Measurements from ENCODE around the gene AGPAT4. TPM values are rescaled to one million over a fixed set of nuclear protein-coding genes. Genes with fewer than 3 reads are reported as not detected.

Gene AGPAT4
- total RNA-seq, 1 donor from 2014 or later, result 23.7 TPM

GRCh38 chr6:161261325-161261724 is 12.5 kb downstream of the AGPAT4 start:
- H3K9me3 Mint-ChIP-seq, result no peaks in the 10 kb centered on the region
- TF ChIP-seq, protein P1, sequence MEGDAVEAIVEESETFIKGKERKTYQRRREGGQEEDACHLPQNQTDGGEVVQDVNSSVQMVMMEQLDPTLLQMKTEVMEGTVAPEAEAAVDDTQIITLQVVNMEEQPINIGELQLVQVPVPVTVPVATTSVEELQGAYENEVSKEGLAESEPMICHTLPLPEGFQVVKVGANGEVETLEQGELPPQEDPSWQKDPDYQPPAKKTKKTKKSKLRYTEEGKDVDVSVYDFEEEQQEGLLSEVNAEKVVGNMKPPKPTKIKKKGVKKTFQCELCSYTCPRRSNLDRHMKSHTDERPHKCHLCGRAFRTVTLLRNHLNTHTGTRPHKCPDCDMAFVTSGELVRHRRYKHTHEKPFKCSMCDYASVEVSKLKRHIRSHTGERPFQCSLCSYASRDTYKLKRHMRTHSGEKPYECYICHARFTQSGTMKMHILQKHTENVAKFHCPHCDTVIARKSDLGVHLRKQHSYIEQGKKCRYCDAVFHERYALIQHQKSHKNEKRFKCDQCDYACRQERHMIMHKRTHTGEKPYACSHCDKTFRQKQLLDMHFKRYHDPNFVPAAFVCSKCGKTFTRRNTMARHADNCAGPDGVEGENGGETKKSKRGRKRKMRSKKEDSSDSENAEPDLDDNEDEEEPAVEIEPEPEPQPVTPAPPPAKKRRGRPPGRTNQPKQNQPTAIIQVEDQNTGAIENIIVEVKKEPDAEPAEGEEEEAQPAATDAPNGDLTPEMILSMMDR (IDR thresholded peaks at IDR 0.05; ENCODE audit: unreplicated experiment), result no peak
- no peak overlapping the region for H3K4me3 Mint-ChIP-seq
- DNase-seq (ENCODE audit: low spot score in 2 of 2, unreplicated experiment in 2 of 2), result no peak
- H3K4me1 Mint-ChIP-seq, result peaks cover 5% of the 10 kb centered on the region
- no peaks in the 10 kb centered on the region for H3K27me3 Mint-ChIP-seq (ENCODE audit: low read depth)
- H3K36me3 Mint-ChIP-seq, result peaks cover 12% of the 10 kb centered on the region
- H3K27ac Mint-ChIP-seq, result no peak overlapping the region

GRCh38 chr6:161259302-161259701 is 14.6 kb downstream of the AGPAT4 start:
- peaks cover 12% of the 10 kb centered on the region for H3K36me3 Mint-ChIP-seq
- no peaks in the 10 kb centered on the region for H3K9me3 Mint-ChIP-seq
- H3K4me3 Mint-ChIP-seq, result no peak overlapping the region
- H3K27ac Mint-ChIP-seq, result no peak overlapping the region
- H3K27me3 Mint-ChIP-seq (ENCODE audit: low read depth), result no peaks in the 10 kb centered on the region
- DNase-seq (ENCODE audit: low spot score in 2 of 2, unreplicated experiment in 2 of 2), result no peak
- TF ChIP-seq, protein P1 (IDR thresholded peaks at IDR 0.05; ENCODE audit: unreplicated experiment), result no peak
- peaks cover 14% of the 10 kb centered on the region for H3K4me1 Mint-ChIP-seq

DNA sequence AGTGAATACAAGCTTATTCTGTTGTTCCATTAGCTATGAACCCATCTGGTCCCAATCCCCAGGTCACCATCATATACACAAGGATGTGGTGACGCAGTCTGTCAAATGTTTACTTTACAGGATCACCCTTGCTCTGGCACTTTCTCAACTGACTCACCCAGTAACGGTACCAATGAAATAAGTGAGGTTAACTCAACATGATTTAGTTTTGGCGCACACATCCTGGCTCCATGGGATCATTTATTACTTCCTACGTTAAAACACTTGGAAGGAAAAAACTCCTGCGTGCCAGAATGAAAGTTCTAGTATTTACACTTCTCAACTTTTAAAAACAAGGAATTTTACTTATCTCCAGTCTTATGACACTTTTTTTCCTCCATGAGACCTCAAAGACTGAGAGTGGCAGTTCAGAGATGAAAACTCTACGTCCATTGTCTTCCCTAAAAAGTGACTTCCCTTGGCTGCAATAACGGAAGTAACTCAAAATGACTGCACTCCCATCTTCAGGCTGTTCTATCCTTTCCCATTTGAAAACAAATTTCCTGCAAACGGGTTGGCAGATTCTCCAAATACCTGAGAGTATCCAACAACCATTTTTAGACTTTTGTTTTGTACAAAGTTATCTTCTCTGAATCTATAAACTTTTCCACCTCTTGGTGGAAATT is 15.9 kb downstream of the AGPAT4 start:
- DNase-seq (ENCODE audit: low spot score in 2 of 2, unreplicated experiment in 2 of 2), result no peak
- Mint-ChIP-seq H3K9me3 (no peaks in the 10 kb centered on the region), H3K4me3 (no peak overlapping the region), H3K36me3 (peaks cover 10% of the 10 kb centered on the region), H3K27ac (no peak overlapping the region), H3K4me1 (peaks cover 14% of the 10 kb centered on the region), H3K27me3 (ENCODE audit: low read depth) (no peaks in the 10 kb centered on the region)
- TF ChIP-seq, protein P1 (IDR thresholded peaks at IDR 0.05; ENCODE audit: unreplicated experiment), result no peak

DNA sequence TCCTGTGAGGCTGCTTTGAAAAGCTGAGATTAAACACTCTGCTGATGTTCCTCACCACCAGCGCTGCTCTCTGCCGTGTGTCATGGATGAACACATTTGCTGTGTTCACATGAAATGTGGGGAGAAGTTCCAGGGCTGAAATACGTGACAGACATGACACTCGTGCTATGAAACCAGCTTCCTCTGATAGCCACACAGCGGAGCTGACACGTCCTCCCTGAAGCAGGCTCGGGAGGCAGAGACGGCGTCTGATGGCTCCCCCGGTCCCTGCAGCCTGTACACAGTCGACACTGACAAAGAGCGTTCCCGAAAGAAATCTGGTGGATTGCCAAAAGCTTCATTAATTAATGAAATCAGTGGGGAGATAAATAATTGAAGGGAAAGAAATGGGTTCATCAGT is 17.5 kb downstream of the AGPAT4 start:
- Mint-ChIP-seq H3K36me3 (peaks cover 7% of the 10 kb centered on the region), H3K4me1 (peaks cover 14% of the 10 kb centered on the region), H3K27ac (peak overlapping the region; percentile 50), H3K4me3 (no peak overlapping the region), H3K27me3 (ENCODE audit: low read depth) (no peaks in the 10 kb centered on the region), H3K9me3 (no peaks in the 10 kb centered on the region)
- no peak for DNase-seq (ENCODE audit: low spot score in 2 of 2, unreplicated experiment in 2 of 2)
- TF ChIP-seq, protein P1 (IDR thresholded peaks at IDR 0.05; ENCODE audit: unreplicated experiment), result no peak

GRCh38 chr6:161255518-161255917 is 18.3 kb downstream of the AGPAT4 start:
- H3K4me1 Mint-ChIP-seq, result peaks cover 14% of the 10 kb centered on the region
- H3K4me3 Mint-ChIP-seq, result no peak overlapping the region
- H3K9me3 Mint-ChIP-seq, result no peaks in the 10 kb centered on the region
- no peaks in the 10 kb centered on the region for H3K27me3 Mint-ChIP-seq (ENCODE audit: low read depth)
- H3K27ac Mint-ChIP-seq, result no peak overlapping the region
- DNase-seq (ENCODE audit: low spot score in 2 of 2, unreplicated experiment in 2 of 2), result no peak
- TF ChIP-seq, protein P1 (IDR thresholded peaks at IDR 0.05; ENCODE audit: unreplicated experiment), result no peak
- H3K36me3 Mint-ChIP-seq, result peaks cover 5% of the 10 kb centered on the region
